Endothelial cell of hepatic sinusoid (primary cell): Measurements from ENCODE around the gene FLAD1.
"Not testable (repeated sequence)": the region's sequence is repeated elsewhere in the genome, so short reads cannot be mapped to it uniquely, and the experiment has no call there.

Source experiments
- in situ Hi-C: cut with HindIII; loops from 2 replicates; pipeline ENCODE4 v1.10.0; 2017; ENCODE audit warnings: low sequenced_read_pairs

FLAD1 gene

GRCh38 chr1:154987326-154987725 is 4.2 kb downstream of the FLAD1 start:
- in situ Hi-C loops: no loop called here

GRCh38 chr1:154988058-154988954 is 5.2 kb downstream of the FLAD1 start:
- in situ Hi-C loops: no loop called here

GRCh38 chr1:154989195-154989860 is 6.2 kb downstream of the FLAD1 start:
- in situ Hi-C loops: no loop called here

GRCh38 chr1:154990276-154990675 is 7.1 kb downstream of the FLAD1 start:
- in situ Hi-C loops: no loop called here

- in situ Hi-C loops: no loop called here
Observed at GRCh38 chr1:154992721-154993571, 9.8 kb downstream of the FLAD1 start.

GRCh38 chr1:154993572-154994268 is 10.6 kb downstream of the FLAD1 start, which contains the start of gene LENEP:
TSS of gene LENEP (plus strand) at chr1:154993586. CDS start at chr1:154993608, 22 bp downstream.
- in situ Hi-C loops: no loop called here

GRCh38 chr1:154994269-154994587 is 11.1 kb downstream of the FLAD1 start:
- in situ Hi-C loops: no loop called here

- in situ Hi-C loops: no loop called here
Observed at GRCh38 chr1:154994591-154994990, 11.4 kb downstream of the FLAD1 start.

- in situ Hi-C loops: not testable (repeated sequence)
Observed at GRCh38 chr1:154995301-154995983, 12.3 kb downstream of the FLAD1 start.

GRCh38 chr1:154996966-154997701 is 14.0 kb downstream of the FLAD1 start:
- in situ Hi-C loops: no loop called here

GRCh38 chr1:154998201-154998780 is 15.1 kb downstream of the FLAD1 start:
- in situ Hi-C loops: no loop called here

- in situ Hi-C loops: no loop called here
Observed at GRCh38 chr1:154998818-154999570, 15.8 kb downstream of the FLAD1 start.

GRCh38 chr1:154999571-155000410 is 16.6 kb downstream of the FLAD1 start:
- in situ Hi-C loops: no loop called here

- in situ Hi-C loops: no loop called here
Observed at GRCh38 chr1:155000411-155000725, 17.2 kb downstream of the FLAD1 start.

- in situ Hi-C loops: no loop called here
Observed at GRCh38 chr1:155000726-155001424, 17.7 kb downstream of the FLAD1 start.

GRCh38 chr1:155001425-155001674 is 18.2 kb downstream of the FLAD1 start:
- in situ Hi-C loops: no loop called here
